WTC11 (cell line): ENCODE data around the gene PREB. TPM values are rescaled to one million over a fixed set of nuclear protein-coding genes. Genes with fewer than 3 reads are reported as not detected.
A peak's percentile ranks its signal among the peaks of the same experiment; 100 is the strongest.

Experiments
- ATAC-seq: fragments of 200-7000 bp; cut with Tn5 transposase; 2 replicates; pipeline ENCODE4 v1.10.0; 2021; ENCODE audit warnings: mild to moderate bottlenecking, moderate library complexity
- CTCF ChIA-PET: fragments of 300-600 bp; sonication (Branson Sonifier 250); formaldehyde crosslinking; loops from one replicate; lab custom pipeline; 2021; ENCODE audit warnings: antibody characterized with exemption; lab: Charles Lee
- POLR2A ChIA-PET: fragments of 350-600 bp; sonication (Branson Sonifier 250); formaldehyde crosslinking; loops from one replicate; lab custom pipeline; 2021; ENCODE audit warnings: antibody characterized with exemption; lab: Charles Lee
- DNase-seq: peaks from one replicate; pipeline ENCODE4 v3.0.0; 2021; ENCODE audit warnings: low spot score
- H3K27ac Mint-ChIP-seq: 2 replicates; pipeline ENCODE4 v1.8.0; 2021; ENCODE audit warnings: mixed read lengths
- H3K27me3 Mint-ChIP-seq: 2 replicates; pipeline ENCODE4 v1.8.0; 2021; ENCODE audit warnings: low read depth, mild to moderate bottlenecking, moderate library complexity, mixed read lengths
- H3K36me3 Mint-ChIP-seq: 2 replicates; pipeline ENCODE4 v1.8.0; 2021; ENCODE audit warnings: mixed read lengths
- H3K4me1 Mint-ChIP-seq: 2 replicates; pipeline ENCODE4 v1.8.0; 2022; ENCODE audit warnings: mixed read lengths
- H3K4me3 Mint-ChIP-seq: 2 replicates; pipeline ENCODE4 v1.8.0; 2021; ENCODE audit warnings: mild to moderate bottlenecking, moderate library complexity, mixed read lengths
- H3K9me3 Mint-ChIP-seq: 2 replicates; pipeline ENCODE4 v1.8.0; 2021; ENCODE audit warnings: mixed read lengths
- ARID4B ChIP-seq: sonication (generic); formaldehyde crosslinking; IDR thresholded peaks from 2 replicates; pipeline ENCODE4 v1.8.0; 2023; ENCODE audit warnings: missing genetic modification reagents, mild to moderate bottlenecking, borderline replicate concordance
- ATF1 ChIP-seq: sonication (generic); formaldehyde crosslinking; IDR thresholded peaks from 2 replicates; pipeline ENCODE4 v1.8.1; 2023; ENCODE audit warnings: mild to moderate bottlenecking, moderate library complexity, missing genetic modification reagents
- CDX4 ChIP-seq: fragments of 250-450 bp; sonication (Bioruptor Pico); IDR thresholded peaks from 2 replicates; pipeline ENCODE4 v1.9.0; 2021; ENCODE audit warnings: moderate library complexity, mild to moderate bottlenecking, inconsistent platforms, borderline replicate concordance
- FOXJ3 ChIP-seq: sonication (generic); formaldehyde crosslinking; IDR thresholded peaks from 2 replicates; pipeline ENCODE4 v1.9.0; 2021; ENCODE audit warnings: missing genetic modification reagents, mild to moderate bottlenecking, borderline replicate concordance
- IRF2 ChIP-seq: sonication (generic); formaldehyde crosslinking; IDR thresholded peaks from 2 replicates; pipeline ENCODE4 v1.8.0; 2022; ENCODE audit warnings: low read depth, missing genetic modification reagents, borderline replicate concordance
- MAX ChIP-seq: sonication (generic); formaldehyde crosslinking; IDR thresholded peaks from 2 replicates; pipeline ENCODE4 v1.8.0; 2022; ENCODE audit warnings: mild to moderate bottlenecking, missing genetic modification reagents
- NFE2L1 ChIP-seq: sonication (generic); formaldehyde crosslinking; IDR thresholded peaks from 2 replicates; pipeline ENCODE4 v1.8.1; 2023; ENCODE audit warnings: missing genetic modification reagents
- NR2C2 ChIP-seq: sonication (generic); formaldehyde crosslinking; IDR thresholded peaks from 2 replicates; pipeline ENCODE4 v1.8.0; 2022; ENCODE audit warnings: mild to moderate bottlenecking, missing genetic modification reagents
- OVOL2 ChIP-seq: fragments of 250-450 bp; sonication (Bioruptor Pico); IDR thresholded peaks from 2 replicates; pipeline ENCODE4 v1.9.0; 2021; ENCODE audit warnings: mild to moderate bottlenecking, borderline replicate concordance
- TEAD1 ChIP-seq: sonication (generic); formaldehyde crosslinking; IDR thresholded peaks from 2 replicates; pipeline ENCODE4 v1.8.0; 2022; ENCODE audit warnings: mild to moderate bottlenecking, missing genetic modification reagents
- ZBTB21 ChIP-seq: sonication (generic); formaldehyde crosslinking; IDR thresholded peaks from 2 replicates; pipeline ENCODE4 v1.8.1; 2023; ENCODE audit warnings: mild to moderate bottlenecking, missing genetic modification reagents, borderline replicate concordance
- ZNF121 ChIP-seq: sonication (generic); formaldehyde crosslinking; IDR thresholded peaks from 2 replicates; pipeline ENCODE4 v1.8.0; 2023; ENCODE audit warnings: missing genetic modification reagents
- ZNF396 ChIP-seq: fragments of 250-450 bp; sonication (Bioruptor Pico); IDR thresholded peaks from 2 replicates; pipeline ENCODE4 v1.8.0; 2021; ENCODE audit warnings: mild to moderate bottlenecking, moderate library complexity, borderline replicate concordance
- ZNF425 ChIP-seq: fragments of 250-450 bp; sonication (Bioruptor Pico); conservative IDR thresholded peaks from 2 replicates; pipeline ENCODE4 v1.9.0; 2021; ENCODE audit warnings: mild to moderate bottlenecking
- ZNF512 ChIP-seq: sonication (generic); formaldehyde crosslinking; IDR thresholded peaks from 2 replicates; pipeline ENCODE4 v1.8.1; 2022; ENCODE audit warnings: missing genetic modification reagents, borderline replicate concordance
- total RNA-seq: library from RNA; stranded (reverse); gene quantifications from 3 replicates; pipeline ENCODE4 v1.2.3, GENCODE V29; 2021
- TF ChIP-seq, protein P1 (sequence below): fragments of 250-450 bp; sonication (Bioruptor Pico); IDR thresholded peaks from 2 replicates; pipeline ENCODE4 v2.1.2; 2022; ENCODE audit warnings: mild to moderate bottlenecking, moderate library complexity
- TF ChIP-seq, protein P2 (sequence below): sonication (generic); formaldehyde crosslinking; IDR thresholded peaks from 2 replicates; pipeline ENCODE4 v1.8.0; 2022; ENCODE audit warnings: mild to moderate bottlenecking, missing genetic modification reagents
- TF ChIP-seq, protein P3 (sequence below): sonication (generic); formaldehyde crosslinking; IDR thresholded peaks from 2 replicates; pipeline ENCODE4 v1.8.0; 2023; ENCODE audit warnings: mild to moderate bottlenecking, missing genetic modification reagents
- TF ChIP-seq, protein P4 (sequence below): sonication (generic); formaldehyde crosslinking; IDR thresholded peaks from 2 replicates; pipeline ENCODE4 v1.8.1; 2023; ENCODE audit warnings: mild to moderate bottlenecking, missing genetic modification reagents

Gene PREB
- total RNA-seq, 1 experiment from 2014 or later, result 69.2 TPM

DNA sequence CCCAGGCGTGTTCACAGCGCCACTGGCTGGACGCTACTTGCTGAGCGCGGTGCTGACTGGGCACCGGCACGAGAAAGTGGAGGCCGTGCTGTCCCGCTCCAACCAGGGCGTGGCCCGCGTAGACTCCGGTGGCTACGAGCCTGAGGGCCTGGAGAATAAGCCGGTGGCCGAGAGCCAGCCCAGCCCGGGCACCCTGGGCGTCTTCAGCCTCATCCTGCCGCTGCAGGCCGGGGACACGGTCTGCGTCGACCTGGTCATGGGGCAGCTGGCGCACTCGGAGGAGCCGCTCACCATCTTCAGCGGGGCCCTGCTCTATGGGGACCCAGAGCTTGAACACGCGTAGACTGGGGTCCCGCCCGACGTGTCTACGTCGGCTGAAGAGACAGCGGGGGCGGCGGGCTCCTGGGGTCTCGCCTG, 48.8 kb downstream of the PREB start (continued):
- TF ChIP-seq TEAD1 (CRISPR knock-in tag), result peak; percentile 59; the same call in 1 of the 2 replicates
- TF ChIP-seq, protein P1, sequence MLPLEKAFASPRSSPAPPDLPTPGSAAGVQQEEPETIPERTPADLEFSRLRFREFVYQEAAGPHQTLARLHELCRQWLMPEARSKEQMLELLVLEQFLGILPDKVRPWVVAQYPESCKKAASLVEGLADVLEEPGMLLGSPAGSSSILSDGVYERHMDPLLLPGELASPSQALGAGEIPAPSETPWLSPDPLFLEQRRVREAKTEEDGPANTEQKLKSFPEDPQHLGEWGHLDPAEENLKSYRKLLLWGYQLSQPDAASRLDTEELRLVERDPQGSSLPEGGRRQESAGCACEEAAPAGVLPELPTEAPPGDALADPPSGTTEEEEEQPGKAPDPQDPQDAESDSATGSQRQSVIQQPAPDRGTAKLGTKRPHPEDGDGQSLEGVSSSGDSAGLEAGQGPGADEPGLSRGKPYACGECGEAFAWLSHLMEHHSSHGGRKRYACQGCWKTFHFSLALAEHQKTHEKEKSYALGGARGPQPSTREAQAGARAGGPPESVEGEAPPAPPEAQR (CRISPR knock-in tag), result no peak
- TF ChIP-seq ATF1, result no peak
- TF ChIP-seq, protein P2, sequence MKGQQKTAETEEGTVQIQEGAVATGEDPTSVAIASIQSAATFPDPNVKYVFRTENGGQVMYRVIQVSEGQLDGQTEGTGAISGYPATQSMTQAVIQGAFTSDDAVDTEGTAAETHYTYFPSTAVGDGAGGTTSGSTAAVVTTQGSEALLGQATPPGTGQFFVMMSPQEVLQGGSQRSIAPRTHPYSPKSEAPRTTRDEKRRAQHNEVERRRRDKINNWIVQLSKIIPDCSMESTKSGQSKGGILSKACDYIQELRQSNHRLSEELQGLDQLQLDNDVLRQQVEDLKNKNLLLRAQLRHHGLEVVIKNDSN (CRISPR knock-in tag), result no peak; the same call in 1 of the 2 replicates
- no peak for TF ChIP-seq IRF2 (CRISPR knock-in tag)
- peak; percentile 83 for TF ChIP-seq MAX
- TF ChIP-seq NFE2L1 (CRISPR knock-in tag), result no peak
- no peak for TF ChIP-seq ZNF512
- 0 out of 2 replicates have a peak, but pooled peaks have one; percentile 36 for TF ChIP-seq ARID4B (CRISPR knock-in tag)
- TF ChIP-seq, protein P3, sequence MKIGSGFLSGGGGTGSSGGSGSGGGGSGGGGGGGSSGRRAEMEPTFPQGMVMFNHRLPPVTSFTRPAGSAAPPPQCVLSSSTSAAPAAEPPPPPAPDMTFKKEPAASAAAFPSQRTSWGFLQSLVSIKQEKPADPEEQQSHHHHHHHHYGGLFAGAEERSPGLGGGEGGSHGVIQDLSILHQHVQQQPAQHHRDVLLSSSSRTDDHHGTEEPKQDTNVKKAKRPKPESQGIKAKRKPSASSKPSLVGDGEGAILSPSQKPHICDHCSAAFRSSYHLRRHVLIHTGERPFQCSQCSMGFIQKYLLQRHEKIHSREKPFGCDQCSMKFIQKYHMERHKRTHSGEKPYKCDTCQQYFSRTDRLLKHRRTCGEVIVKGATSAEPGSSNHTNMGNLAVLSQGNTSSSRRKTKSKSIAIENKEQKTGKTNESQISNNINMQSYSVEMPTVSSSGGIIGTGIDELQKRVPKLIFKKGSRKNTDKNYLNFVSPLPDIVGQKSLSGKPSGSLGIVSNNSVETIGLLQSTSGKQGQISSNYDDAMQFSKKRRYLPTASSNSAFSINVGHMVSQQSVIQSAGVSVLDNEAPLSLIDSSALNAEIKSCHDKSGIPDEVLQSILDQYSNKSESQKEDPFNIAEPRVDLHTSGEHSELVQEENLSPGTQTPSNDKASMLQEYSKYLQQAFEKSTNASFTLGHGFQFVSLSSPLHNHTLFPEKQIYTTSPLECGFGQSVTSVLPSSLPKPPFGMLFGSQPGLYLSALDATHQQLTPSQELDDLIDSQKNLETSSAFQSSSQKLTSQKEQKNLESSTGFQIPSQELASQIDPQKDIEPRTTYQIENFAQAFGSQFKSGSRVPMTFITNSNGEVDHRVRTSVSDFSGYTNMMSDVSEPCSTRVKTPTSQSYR (CRISPR knock-in tag), result peak; percentile 77
- peak; percentile 93 for TF ChIP-seq ZNF121 (CRISPR knock-in tag)
- TF ChIP-seq, all 79 proteins: peak for 6

- Mint-ChIP-seq H3K4me3 (peak overlapping the region; percentile 70), H3K36me3 (no peaks in the 10 kb centered on the region), H3K9me3 (no peaks in the 10 kb centered on the region), H3K27me3 (peaks cover 23% of the 10 kb centered on the region), H3K4me1 (peaks cover 27% of the 10 kb centered on the region), H3K27ac (no peak overlapping the region)
- no peak for ATAC-seq
- DNase-seq, result no peak
- ChIA-PET CTCF (interaction anchor here (0.6 to 6.4 kb wide), 7 partner anchors 12 to 195 kb away, joined by 3 to 50 read pairs (median 4); partner anchors contain the start of genes AGBL5 and OST4), POLR2A (interaction anchor here (0.9 to 2.4 kb wide), 2 partner anchors 13 to 33 kb away, joined by 3 to 9 read pairs; partner anchors contain the start of gene OST4)
- TF ChIP-seq CDX4 (CRISPR knock-in tag) (no peak), NR2C2 (CRISPR knock-in tag) (no peak), OVOL2 (CRISPR knock-in tag) (no peak), ZNF425 (CRISPR knock-in tag) (no peak), FOXJ3 (CRISPR knock-in tag) (no peak), ZBTB21 (no peak), ZNF396 (CRISPR knock-in tag) (no peak)
- TF ChIP-seq, protein P4, sequence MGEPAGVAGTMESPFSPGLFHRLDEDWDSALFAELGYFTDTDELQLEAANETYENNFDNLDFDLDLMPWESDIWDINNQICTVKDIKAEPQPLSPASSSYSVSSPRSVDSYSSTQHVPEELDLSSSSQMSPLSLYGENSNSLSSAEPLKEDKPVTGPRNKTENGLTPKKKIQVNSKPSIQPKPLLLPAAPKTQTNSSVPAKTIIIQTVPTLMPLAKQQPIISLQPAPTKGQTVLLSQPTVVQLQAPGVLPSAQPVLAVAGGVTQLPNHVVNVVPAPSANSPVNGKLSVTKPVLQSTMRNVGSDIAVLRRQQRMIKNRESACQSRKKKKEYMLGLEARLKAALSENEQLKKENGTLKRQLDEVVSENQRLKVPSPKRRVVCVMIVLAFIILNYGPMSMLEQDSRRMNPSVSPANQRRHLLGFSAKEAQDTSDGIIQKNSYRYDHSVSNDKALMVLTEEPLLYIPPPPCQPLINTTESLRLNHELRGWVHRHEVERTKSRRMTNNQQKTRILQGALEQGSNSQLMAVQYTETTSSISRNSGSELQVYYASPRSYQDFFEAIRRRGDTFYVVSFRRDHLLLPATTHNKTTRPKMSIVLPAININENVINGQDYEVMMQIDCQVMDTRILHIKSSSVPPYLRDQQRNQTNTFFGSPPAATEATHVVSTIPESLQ, result no peak
Observed at GRCh38 chr2:27085062-27085672, 49.3 kb downstream of the PREB start.
